GM19193 (cell line): Measurements from ENCODE around the gene SCAMP3.

Experiments
- POLR2A ChIP-seq: IDR thresholded peaks from 4 replicates; pipeline ENCODE4 v1.6.1; 2011; ENCODE audit not compliant: insufficient read depth, insufficient read length; ENCODE audit errors: extremely low read depth

Gene SCAMP3

DNA sequence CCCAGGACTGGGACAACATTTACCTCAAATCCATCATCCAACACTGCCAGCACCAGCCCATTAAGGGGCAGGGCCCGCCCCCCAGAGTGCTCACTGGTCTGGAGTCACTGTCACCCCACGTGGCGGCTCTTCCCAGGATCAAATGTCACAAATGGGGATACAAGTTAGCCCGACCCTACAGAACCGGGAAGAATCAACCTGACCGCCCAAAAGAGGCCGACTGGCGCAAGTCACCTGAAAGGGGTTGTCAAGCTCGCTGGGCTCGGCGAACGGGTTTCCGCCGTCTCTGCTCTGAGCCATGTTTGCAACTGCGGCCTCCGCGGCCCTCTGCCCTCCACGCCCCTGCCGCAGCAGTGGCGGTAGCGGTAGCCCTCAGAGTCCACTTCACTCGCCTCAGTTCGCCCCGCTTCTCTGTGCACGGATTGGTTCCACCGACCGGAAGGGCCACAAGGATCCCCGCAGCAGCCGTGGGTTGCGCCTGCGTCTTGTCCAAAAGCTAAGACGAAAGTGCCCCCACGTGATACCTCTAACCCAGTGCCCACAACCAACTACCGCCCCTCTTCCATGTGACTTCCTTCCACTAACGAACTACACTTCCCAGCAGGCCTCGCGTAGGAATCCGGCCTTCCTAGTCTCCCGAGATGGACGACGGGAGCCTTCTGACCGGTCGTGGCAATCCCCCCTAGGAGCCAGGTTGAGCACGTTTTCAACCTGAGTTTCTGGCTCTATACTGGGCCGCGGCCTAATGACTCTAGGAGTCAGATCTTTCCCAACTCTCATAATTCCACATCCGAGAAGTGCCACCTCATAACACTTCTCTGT, at the start of gene SCAMP3:
Gene SCAMP3 (minus strand): TSS at position 509 of the 822 bp plus-strand sequence. CDS start 209 bp downstream, at position 300.
- peak; percentile 88 for TF ChIP-seq POLR2A

DNA sequence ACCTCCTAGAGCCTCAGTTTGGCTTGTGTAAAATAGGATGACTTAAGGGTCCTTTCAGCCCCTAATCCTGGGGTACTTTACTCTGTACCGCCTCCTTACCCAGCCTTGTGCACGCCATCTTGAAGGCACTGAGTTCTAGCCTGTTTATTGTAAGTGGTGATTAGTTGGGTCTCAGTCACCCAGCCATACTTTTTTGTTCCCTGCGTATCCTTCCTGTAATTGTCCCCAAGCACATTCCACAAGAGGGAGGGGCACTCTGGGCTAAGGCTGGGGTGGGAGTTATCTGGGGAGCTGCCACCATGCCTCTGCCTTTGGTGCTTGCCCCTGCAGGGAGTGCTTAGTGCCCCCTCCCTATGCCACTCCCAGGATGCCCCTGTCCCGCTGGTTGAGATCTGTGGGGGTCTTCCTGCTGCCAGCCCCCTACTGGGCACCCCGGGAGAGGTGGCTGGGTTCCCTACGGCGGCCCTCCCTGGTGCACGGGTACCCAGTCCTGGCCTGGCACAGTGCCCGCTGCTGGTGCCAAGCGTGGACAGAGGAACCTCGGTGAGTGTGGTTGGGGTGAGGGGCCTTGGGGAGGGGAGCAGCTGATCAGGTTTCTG, 47.4 kb upstream of the SCAMP3 start:
- TF ChIP-seq POLR2A, result peak; percentile 29

DNA sequence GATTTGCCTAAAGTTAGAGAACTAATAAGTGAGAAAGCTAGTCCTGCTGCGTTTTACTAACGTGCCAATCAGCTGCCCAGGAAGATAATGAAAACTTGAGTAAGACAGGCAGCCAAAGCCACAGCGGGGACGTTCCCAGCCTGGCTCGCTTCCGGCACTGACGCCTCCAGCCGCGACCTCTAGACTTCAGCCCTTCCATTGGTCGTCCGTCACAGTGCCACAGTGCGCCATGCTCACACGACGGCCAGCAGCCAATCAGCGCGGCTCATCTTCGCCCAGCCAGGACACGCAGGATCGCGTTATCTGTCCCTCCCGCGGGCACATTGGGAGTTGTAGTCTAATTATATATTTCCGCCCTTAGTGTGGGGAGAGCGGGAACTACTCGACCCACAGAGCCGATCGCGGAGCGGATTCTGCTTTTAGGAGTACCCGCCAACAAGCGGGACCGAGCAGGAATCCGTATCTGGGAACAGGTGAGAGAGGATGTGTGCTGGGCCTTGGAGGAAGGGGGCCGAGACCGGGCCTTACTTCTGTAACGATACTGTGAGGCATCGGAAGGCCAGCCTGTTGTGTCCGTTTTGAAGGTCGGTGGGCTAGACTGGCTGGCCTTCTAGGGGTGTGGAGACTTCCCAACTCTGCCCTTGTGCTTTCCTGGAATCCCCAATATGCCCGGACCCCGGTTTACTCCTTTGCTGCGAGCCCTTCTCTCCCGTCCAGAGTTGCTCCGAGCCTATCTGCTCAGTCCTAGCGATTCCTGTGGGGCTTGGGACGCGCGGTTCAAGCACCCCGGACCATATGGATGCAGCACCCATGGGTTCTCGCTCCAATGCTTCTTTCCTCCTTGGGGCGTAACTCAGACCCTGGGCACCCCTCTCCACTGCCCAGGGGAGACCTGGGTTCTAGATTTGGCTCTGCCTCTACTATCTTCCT, 46.6 kb upstream of the SCAMP3 start, which contains the start of gene FDPS:
Gene FDPS (plus strand): TSS at position 374 of the 930 bp plus-strand sequence. CDS start 924 bp downstream, outside the sequence.
- TF ChIP-seq POLR2A, result peak; percentile 75

DNA sequence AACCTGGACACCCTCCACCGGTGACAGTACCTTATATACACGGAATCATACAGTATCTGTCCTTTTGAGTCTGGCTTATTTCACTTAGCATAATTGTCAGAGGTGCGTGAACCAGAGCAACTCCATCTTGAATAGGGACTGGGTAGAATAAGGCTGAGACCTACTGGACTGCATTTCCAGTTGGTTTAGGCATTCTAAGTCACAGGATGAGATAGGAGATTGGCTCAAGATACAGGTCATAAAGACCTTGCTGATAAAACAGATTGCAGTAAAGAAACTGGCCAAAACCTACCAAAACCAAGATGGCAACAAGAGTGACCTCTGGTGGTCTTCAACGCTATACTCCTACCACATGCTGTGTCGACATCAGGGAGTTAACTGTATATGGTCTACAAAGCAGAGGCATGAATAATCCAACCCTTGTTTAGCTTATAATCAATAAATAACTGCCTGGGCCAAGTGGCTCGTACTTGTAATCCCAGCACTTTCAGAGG, 45.1 kb upstream of the SCAMP3 start:
- TF ChIP-seq POLR2A, result no peak

DNA sequence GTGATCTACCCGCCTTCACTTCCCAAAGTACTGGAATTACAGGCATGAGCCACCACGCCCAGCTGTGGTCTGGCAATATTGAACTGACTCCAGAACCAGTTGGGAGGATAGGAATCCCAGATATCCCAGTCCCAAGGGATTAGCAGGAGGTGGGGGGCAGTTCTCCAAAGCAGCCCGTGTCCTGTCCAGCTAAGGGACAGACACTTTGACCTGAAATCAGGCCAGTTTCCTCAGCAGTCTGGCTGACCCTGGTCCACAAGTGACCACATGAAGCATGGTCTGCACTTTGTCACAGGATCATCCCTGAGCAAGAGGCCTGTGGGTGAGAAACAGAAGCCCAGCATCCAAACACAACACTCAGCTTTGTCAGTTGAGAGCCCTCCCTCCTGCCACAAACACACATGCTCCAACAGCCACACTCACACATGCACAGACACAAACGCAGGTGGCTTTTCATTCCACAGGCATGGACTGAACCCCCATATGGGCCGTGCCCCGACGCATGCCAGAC, 43.8 kb upstream of the SCAMP3 start:
- no peak for TF ChIP-seq POLR2A

DNA sequence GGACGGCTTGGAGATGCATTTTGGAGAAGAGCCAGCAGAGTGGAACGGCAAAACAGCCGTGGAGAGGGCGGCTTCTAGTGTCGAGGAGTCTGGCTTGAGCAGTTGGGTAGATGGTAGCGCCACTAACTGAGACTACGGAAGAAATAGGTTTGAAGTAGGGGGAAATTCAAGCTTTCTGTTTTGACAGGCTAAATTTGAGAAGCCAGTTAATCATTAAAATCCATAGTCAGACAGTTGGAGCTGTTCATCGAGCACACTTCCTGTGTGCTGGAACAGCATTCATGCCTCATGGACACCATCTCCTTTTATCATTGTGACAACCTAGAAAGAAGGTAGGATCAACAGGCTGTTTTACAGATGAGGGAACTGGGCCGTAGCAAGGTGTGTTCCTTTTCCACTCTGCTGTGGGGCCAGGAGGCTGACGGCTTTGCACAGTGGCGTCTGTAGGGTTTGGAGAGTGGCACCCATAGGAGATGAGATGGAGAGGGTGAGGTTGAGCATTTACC, 42.5 kb upstream of the SCAMP3 start:
- TF ChIP-seq POLR2A, result peak; percentile 52

DNA sequence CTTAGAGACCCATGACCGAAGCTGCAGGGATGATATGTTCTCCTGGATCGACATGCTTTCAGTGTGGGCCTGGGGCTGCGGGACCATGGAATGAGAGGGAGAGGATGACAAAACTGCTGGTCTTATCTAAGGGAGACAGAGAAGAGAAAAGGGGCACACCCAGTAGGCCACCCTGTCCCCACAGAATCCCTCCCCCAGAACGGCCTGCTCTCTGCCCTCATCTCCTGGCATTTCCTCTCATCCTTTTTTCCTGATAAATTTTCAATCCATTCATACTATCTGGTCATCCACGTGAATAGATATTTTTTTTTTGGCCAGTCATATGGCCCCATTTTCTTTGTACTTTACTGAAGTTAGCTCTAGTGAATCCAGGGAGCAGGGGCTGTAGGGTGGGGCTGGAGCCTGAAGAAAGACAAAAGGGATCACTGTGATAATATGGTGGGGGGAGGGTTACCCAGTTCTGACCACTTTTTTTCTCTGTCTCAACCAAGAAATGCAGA, 39.2 kb upstream of the SCAMP3 start, which contains the start of gene PKLR:
Gene PKLR (minus strand): TSS at position 97 of the 500 bp plus-strand sequence. CDS start 43 bp downstream, at position 54.
- no peak for TF ChIP-seq POLR2A

GRCh38 chr1:155300553-155301329, 38.6 kb upstream of the SCAMP3 start:
- no peak for TF ChIP-seq POLR2A

DNA sequence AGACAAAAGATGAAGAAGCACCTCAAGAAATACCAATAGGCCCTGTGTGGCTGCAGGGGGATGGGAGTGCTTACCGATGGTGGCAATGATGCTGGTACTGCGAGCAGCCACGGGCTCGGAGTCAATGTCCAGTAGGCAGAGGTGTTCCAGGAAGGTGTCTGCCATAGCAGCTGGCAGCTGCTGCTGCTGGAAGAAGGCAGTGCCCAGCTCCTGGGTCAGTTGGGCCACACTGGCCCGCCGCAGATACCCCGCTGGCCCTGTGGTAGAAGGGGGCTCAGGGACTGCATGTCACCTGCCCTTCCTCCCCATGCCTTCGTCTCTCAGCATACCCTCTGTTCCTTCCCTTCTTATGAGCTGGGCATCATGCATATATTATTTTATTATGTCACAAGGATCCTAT, 37.9 kb upstream of the SCAMP3 start:
- no peak for TF ChIP-seq POLR2A

- TF ChIP-seq POLR2A, result no peak
These were observed 35.2 kb upstream of the SCAMP3 start for GRCh38 chr1:155297384-155297783.

DNA sequence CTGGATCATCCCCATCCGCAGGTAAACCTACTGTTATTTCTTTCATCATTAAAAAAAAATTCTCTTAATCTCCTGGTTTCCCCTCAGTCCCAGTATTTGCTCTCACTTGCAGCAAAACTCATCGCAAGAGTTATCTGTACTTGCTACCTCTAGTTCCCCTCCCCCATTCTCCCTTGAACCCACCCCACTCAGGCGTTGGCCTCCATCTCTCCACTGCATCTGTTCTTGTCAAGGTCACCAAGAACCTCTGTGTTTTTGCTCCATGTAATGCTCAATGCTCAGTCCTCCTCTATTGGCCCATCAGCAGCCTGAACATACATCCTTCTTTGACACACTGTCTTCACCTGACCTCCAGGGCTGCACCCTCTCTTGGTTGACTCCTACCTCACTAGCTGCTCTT, 34.5 kb upstream of the SCAMP3 start:
- TF ChIP-seq POLR2A, result no peak

- TF ChIP-seq POLR2A, result no peak
These were observed 33.7 kb upstream of the SCAMP3 start for GRCh38 chr1:155295942-155296267.

DNA sequence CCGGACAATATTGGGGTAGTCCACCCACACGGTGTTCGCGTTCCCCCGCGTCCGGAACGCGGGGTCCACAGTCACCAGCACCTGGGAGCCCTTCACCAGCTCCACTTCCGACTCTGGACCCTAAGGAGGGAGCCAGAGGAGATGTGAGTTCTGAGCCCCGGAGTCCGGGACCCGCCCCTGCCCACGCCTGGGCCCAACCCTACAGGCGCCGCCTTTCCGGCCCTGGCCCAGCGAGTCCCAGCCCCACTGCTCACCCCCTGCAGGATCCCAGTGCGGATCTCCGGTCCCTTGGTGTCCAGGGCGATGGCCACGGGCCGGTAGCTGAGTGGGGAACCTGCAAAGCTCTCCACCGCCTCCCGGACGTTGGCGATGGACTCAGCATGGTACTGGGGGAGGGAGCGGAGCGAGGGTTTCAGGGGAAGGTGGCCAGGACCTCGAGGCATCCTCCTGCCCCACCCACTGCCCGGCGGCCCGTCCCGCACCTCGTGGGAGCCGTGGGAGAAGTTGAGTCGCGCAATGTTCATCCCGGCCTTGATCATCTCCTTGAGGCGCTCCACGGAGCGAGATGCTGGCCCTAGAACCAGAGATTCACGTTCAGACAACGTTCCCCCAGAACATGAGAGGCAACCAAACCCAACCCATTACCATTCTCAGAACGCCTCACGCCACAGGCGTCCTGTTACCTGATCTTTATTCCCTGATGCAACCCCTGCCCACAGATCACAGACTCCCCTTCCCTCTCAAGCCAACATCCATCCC, 33.2 kb upstream of the SCAMP3 start:
- no peak for TF ChIP-seq POLR2A
